Caco-2 (cell line): Measurements from ENCODE around the gene ASRGL1. TPM values are rescaled to one million over a fixed set of nuclear protein-coding genes. Genes with fewer than 3 reads are reported as not detected.
A peak's percentile ranks its signal among the peaks of the same experiment; 100 is the strongest.
"Not testable (repeated sequence)": the region's sequence is repeated elsewhere in the genome, so short reads cannot be mapped to it uniquely, and the experiment has no call there.

ENCODE experiments used
- BruUV-seq: library from RNA; stranded (reverse); fragments of 400-500 nt; replicated peaks from 2 replicates; lab custom pipeline; 2021; lab: Mats Ljungman, UMichigan
- CTCF ChIA-PET: fragments of 300-600 bp; sonication (Branson Sonifier 250); formaldehyde crosslinking; loops from one replicate; lab custom pipeline; 2022; ENCODE audit warnings: antibody characterized with exemption; lab: Charles Lee
- POLR2A ChIA-PET: fragments of 300-600 bp; sonication (Branson Sonifier 250); formaldehyde crosslinking; loops from one replicate; lab custom pipeline; 2022; ENCODE audit warnings: antibody characterized with exemption; lab: Charles Lee
- DNase-seq, 2 experiments: peaks; one replicate each; pipeline versions ENCODE4 v3.0.0 to v3.0.0-alpha.2; 2020 to 2022
- H3K27me3 ChIP-seq: replicated peaks from 2 replicates; pipeline ENCODE4 v1.6.0; 2011; ENCODE audit warnings: low read length; ENCODE audit not compliant: control insufficient read depth, insufficient read depth
- H3K36me3 ChIP-seq: 2 replicates; pipeline ENCODE4 v1.5.1; 2011; ENCODE audit warnings: low read length; ENCODE audit not compliant: control insufficient read depth, insufficient read depth
- H3K4me1 ChIP-seq: fragments of 250-450 bp; sonication (Bioruptor Pico); 2 replicates; pipeline ENCODE4 v1.5.1; 2020; ENCODE audit warnings: mild to moderate bottlenecking
- H3K4me3 ChIP-seq: 2 replicates; pipeline ENCODE4 v1.5.1; 2011; ENCODE audit warnings: low read depth, mild to moderate bottlenecking, control low read depth, low read length
- H3K9me3 ChIP-seq: fragments of 250-450 bp; sonication (Bioruptor Pico); 2 replicates; pipeline ENCODE4 v1.5.1; 2020; ENCODE audit warnings: mild to moderate bottlenecking, moderate library complexity
- H3K27ac Mint-ChIP-seq: one replicate; pipeline ENCODE4 v1.8.0; 2022; ENCODE audit warnings: mixed read lengths; ENCODE audit not compliant: unreplicated experiment
- H3K27me3 Mint-ChIP-seq: one replicate; pipeline ENCODE4 v1.8.0; 2022; ENCODE audit warnings: mixed read lengths; ENCODE audit not compliant: insufficient read depth, unreplicated experiment
- H3K36me3 Mint-ChIP-seq: one replicate; pipeline ENCODE4 v1.8.0; 2022; ENCODE audit warnings: mild to moderate bottlenecking, mixed read lengths; ENCODE audit not compliant: insufficient read depth, unreplicated experiment
- H3K4me1 Mint-ChIP-seq: one replicate; pipeline ENCODE4 v1.8.0; 2022; ENCODE audit warnings: low read depth, mixed read lengths; ENCODE audit not compliant: unreplicated experiment
- H3K4me3 Mint-ChIP-seq: one replicate; pipeline ENCODE4 v1.8.0; 2022; ENCODE audit warnings: mild to moderate bottlenecking, moderate library complexity, mixed read lengths; ENCODE audit not compliant: unreplicated experiment
- H3K9me3 Mint-ChIP-seq: one replicate; pipeline ENCODE4 v1.8.0; 2022; ENCODE audit warnings: mixed read lengths; ENCODE audit not compliant: unreplicated experiment
- intact Hi-C: fragments of 100-400 bp; cut with micrococcal nuclease; formaldehyde crosslinking; loops from one replicate; pipeline ENCODE4 v1.10.0; 2022; ENCODE audit not compliant: unreplicated experiment
- total RNA-seq: library from RNA; stranded (reverse); gene quantifications from 2 replicates; pipeline ENCODE4 v1.2.3, GENCODE V29; 2022
- TF ChIP-seq, protein P1 (sequence below), 2 experiments: fragments of 200-600 bp in 1 of 2; IDR thresholded peaks; 1 replicate in 1 of 2; 2 replicates in 1 of 2; pipeline versions ENCODE4 v1.5.1 to v1.8.0; 2011 to 2022; ENCODE audit warnings: antibody characterized with exemption in 1 of 2, control low read depth in 1 of 2, inconsistent platforms in 1 of 2, low read depth in 1 of 2, low read length in 1 of 2, mild to moderate bottlenecking in 1 of 2, moderate library complexity in 1 of 2; ENCODE audit not compliant: insufficient read depth in 1 of 2, severe bottlenecking in 1 of 2, unreplicated experiment in 1 of 2

The ASRGL1 gene
- total RNA-seq, 1 experiment from 2014 or later: 41.1 TPM

DNA sequence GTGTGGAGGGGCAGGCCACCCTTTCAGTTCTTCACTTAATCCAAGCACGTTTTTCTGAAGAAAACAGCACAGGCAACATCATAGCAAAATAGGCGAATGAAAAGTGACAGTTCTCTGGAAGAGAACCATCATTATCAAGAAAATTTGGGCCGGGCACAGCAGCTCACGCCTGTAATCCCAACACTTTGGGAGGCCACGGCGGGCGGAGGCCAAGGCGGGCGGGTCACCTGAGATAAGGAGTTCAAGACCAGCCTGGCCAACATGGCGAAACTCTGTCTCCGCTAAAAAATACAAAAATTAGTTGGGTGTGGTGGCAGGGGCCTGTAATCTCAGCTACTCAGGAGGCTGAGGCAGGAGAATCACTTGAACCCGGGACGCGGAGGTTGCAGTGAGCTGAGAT, 9.7 kb upstream of the ASRGL1 start:
- H3K27me3 Mint-ChIP-seq, DNase-seq, intact Hi-C loops, H3K9me3 Mint-ChIP-seq, H3K4me3 Mint-ChIP-seq, H3K36me3 Mint-ChIP-seq, H3K36me3 ChIP-seq, BruUV-seq, H3K27me3 ChIP-seq, CTCF ChIA-PET, POLR2A ChIA-PET, H3K9me3 ChIP-seq, H3K4me3 ChIP-seq: not testable (repeated sequence)
- Mint-ChIP-seq H3K4me1 (peaks cover 33% of the 10 kb centered on the region), H3K27ac (peak overlapping the region; percentile 86)
- H3K4me1 ChIP-seq: peaks cover 27% of the 10 kb centered on the region

DNA sequence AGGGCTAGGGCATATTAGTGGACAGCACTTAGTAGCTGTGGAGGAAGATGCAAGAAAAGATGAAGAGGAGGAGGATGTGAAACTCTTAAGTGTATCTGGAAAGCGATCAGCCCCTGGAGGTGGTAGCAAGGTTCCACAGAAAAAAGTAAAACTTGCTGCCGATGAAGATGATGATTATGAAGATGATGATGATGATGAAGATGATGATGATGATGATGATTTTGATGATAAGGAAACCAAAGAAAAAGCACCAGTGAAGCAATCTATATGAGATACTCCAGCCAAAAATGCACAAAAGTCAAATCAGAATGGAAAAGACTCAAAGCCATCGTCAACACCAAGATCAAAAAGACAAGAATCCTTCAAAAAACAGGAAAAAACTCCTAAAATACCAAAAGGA, 6.0 kb upstream of the ASRGL1 start:
- not testable (repeated sequence) for BruUV-seq, H3K4me1 ChIP-seq

DNA sequence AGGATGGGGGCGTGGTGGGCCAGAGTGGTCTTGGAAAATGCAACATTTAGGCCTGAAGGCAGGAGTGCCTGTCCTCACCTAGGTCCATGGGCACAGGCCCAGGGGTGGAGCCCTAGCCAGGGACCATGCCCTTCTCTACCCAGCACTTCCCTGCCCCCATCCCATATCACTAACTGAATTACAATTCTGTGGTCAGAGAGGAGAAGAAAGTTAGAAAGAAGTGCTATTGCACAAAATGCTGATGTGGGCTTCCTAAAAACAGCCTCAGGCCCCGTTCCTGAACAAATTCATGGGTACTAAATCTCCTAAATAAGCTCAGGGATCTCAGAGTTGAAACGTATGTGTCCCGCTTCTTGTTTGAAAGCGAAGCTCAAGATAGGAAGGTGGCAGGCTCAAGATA, 3.5 kb upstream of the ASRGL1 start:
- peaks cover 13% of the 10 kb centered on the region for H3K36me3 Mint-ChIP-seq

More for the DNA sequence above, 6.0 kb upstream of the ASRGL1 start:
- H3K9me3 ChIP-seq, DNase-seq, H3K4me3 Mint-ChIP-seq, H3K27me3 Mint-ChIP-seq, H3K27ac Mint-ChIP-seq, H3K9me3 Mint-ChIP-seq, H3K36me3 ChIP-seq, CTCF ChIA-PET, H3K4me3 ChIP-seq, H3K27me3 ChIP-seq, intact Hi-C loops, POLR2A ChIA-PET, H3K36me3 Mint-ChIP-seq: not testable (repeated sequence)
- H3K4me1 Mint-ChIP-seq: peaks cover 13% of the 10 kb centered on the region

DNA sequence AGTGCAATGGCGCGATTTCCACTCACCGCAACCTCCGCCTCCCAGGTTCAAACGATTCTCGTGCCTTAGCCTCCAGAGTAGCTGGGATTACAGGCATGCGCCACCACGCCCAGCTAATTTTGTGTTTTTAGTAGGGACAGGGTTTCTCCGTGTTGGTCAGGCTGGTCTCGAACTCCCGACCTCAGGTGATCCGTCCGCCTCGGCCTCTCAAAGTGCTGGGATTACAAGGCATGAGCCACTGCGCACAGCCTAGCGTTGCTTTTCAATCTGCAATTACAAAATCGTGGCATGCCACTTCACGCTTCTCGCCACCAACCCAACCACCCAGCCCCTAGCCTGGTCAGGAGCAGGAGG, 322 bp upstream of the ASRGL1 start:
- DNase-seq, H3K36me3 ChIP-seq, H3K27me3 ChIP-seq, POLR2A ChIA-PET, BruUV-seq, H3K4me1 ChIP-seq, H3K27me3 Mint-ChIP-seq, intact Hi-C loops, H3K9me3 ChIP-seq, H3K9me3 Mint-ChIP-seq: not testable (repeated sequence)
- Mint-ChIP-seq H3K4me3 (peak overlapping the region; percentile 95), H3K4me1 (peaks cover 33% of the 10 kb centered on the region), H3K27ac (peak overlapping the region; percentile 87), H3K36me3 (peaks cover 15% of the 10 kb centered on the region)
- H3K4me3 ChIP-seq: peak overlapping the region; percentile 88
- CTCF ChIA-PET: interaction anchor here (1.1 to 1.6 kb wide), 4 partner anchors 34 to 255 kb away, joined by 3 to 6 read pairs (median 5); partner anchors contain the start of gene TUT1

More for the DNA sequence above, 3.5 kb upstream of the ASRGL1 start:
- ChIA-PET CTCF (interaction anchor here (0.5 kb wide), 1 partner anchor 390 kb away, joined by 8 read pairs; no protein-coding TSS in a partner anchor), POLR2A (no interaction called here)
- Mint-ChIP-seq H3K27ac (no peak overlapping the region), H3K27me3 (peaks cover 3% of the 10 kb centered on the region), H3K4me1 (peaks cover 20% of the 10 kb centered on the region), H3K4me3 (no peak overlapping the region), H3K9me3 (peaks cover 9% of the 10 kb centered on the region)
- H3K9me3 ChIP-seq: no peaks in the 10 kb centered on the region
- no peaks in the 10 kb centered on the region for H3K27me3 ChIP-seq
- no peak overlapping the region for H3K4me3 ChIP-seq
- intact Hi-C loops: no loop called here
- no TSS peak for BruUV-seq
- peaks cover 8% of the 10 kb centered on the region; the same call in 1 of the 2 replicates for H3K4me1 ChIP-seq
- no peak for DNase-seq
- TF ChIP-seq, protein P1, sequence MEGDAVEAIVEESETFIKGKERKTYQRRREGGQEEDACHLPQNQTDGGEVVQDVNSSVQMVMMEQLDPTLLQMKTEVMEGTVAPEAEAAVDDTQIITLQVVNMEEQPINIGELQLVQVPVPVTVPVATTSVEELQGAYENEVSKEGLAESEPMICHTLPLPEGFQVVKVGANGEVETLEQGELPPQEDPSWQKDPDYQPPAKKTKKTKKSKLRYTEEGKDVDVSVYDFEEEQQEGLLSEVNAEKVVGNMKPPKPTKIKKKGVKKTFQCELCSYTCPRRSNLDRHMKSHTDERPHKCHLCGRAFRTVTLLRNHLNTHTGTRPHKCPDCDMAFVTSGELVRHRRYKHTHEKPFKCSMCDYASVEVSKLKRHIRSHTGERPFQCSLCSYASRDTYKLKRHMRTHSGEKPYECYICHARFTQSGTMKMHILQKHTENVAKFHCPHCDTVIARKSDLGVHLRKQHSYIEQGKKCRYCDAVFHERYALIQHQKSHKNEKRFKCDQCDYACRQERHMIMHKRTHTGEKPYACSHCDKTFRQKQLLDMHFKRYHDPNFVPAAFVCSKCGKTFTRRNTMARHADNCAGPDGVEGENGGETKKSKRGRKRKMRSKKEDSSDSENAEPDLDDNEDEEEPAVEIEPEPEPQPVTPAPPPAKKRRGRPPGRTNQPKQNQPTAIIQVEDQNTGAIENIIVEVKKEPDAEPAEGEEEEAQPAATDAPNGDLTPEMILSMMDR (IDR thresholded peaks at IDR 0.05; ENCODE audit: insufficient read depth in 1 of 2, low read depth in 1 of 2, low read length in 1 of 2, severe bottlenecking in 1 of 2, unreplicated experiment in 1 of 2): no peak
- no peaks in the 10 kb centered on the region for H3K36me3 ChIP-seq
